ENCODE data around the gene MYOCOS. TPM values are rescaled to one million over a fixed set of nuclear protein-coding genes. Genes with fewer than 3 reads are reported as not detected.
"Not testable (repeated sequence)": the region's sequence is repeated elsewhere in the genome, so short reads cannot be mapped to it uniquely, and the experiment has no call there.

The MYOCOS gene, protein sequence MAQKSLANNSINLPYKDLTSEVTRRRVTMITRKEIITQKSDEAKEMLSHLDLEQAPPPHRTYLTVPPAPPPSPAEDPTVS
- under 0.01 TPM for total RNA-seq

DNA sequence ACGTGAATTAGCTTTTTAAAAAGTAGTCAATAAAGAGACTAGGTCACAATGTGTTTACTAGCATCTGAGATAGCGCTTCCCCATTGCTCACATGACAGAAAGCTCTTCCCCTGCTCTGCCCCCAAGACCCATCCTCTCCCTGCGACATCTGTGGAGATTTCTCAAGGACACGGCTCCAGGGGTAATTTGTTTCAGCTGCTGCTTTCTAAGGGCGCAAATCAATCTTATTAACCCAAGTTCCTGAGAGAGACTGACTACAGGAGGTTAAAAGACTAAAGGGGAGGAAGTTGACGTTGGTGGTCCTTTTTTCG, at the start of gene MYOCOS:
Gene MYOCOS, plus strand, starts transcription at position 92 of the 311 bp plus-strand sequence. CDS start 1,641 bp downstream, outside the sequence.
- DNase-seq (ENCODE audit: low read depth in 2 of 3, low spot score in 2 of 3) = no peak

DNA sequence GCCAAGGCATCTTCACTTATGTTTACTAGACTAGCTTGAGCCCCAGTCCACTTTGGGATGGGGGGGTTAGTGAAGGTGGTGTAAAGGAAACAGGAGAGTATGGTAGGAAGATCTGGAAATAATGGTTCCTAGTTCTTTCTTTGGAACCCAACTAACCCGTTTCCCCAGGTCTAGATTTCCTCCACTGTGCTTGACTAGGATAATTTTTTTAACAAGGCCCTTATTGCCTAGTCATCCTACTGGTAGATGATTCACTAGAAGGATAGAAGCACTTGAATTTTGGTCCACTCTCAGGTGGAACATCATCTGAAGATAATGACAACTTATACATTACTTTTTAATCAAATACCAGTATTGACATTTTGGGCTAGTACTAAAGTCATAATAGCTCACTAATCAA, 45.9 kb upstream of the MYOCOS start:
- DNase-seq (ENCODE audit: low read depth in 2 of 3, low spot score in 2 of 3) = no peak

DNA sequence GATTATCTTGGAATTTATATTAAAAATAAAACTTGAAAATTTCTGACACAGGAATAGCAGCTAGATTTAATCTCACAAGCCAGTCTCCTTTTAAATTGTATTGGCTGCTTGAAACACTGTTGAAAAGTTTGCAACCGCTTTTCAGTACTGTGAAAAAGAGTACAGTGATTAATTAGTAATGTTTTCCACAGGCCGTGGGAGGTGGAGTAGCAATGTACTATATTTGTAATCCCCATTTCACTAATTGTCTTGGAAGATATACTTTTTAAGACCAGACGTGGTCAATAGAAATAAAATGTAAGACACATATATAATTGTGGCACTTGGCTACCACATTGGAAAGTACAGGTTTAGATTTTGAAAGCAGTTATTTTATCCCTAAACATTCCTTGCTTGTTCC, 40.8 kb upstream of the MYOCOS start:
- no peak for DNase-seq (ENCODE audit: low read depth in 2 of 3, low spot score in 2 of 3)

DNA sequence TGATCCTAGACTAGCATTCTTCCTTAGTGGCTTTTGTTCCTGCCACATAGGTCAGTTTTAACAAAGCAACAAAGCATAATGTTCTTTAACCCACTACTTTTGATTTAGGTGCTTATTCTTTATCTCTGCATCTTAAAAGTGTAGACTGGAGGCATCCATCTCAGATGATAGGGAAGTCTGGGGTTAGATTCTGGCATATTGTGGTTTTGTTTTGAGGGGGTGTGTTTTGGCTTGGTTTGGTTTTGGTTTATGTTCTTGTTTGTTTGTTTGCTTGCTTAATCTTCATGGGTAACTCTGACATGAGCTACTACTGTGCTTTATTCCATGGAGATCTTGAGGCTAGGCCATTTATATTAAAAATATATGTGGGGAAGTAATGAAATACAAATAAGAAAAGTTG, 40.3 kb upstream of the MYOCOS start:
- peak in 1 of 3 donors; percentile 5 for DNase-seq (ENCODE audit: low read depth in 2 of 3, low spot score in 2 of 3)

DNA sequence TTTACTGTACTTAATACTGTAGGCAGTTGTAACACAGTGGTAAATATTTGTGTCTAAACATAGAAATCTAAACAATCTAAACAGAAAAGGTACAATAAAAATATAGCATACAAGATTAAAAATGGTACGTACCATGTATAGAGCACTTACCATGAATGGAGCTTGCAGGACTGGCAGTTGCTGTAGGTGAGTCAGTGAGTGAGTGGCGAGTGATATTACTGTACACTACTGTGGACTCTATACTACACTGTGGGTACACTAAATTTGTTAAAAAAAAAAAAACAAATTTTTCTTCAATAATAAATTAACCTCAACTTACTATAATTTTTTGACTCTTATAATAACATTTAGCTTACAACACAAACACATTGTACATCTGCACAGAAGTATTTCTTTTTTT, 39.5 kb upstream of the MYOCOS start:
- no peak for DNase-seq (ENCODE audit: low read depth in 2 of 3, low spot score in 2 of 3)

DNA sequence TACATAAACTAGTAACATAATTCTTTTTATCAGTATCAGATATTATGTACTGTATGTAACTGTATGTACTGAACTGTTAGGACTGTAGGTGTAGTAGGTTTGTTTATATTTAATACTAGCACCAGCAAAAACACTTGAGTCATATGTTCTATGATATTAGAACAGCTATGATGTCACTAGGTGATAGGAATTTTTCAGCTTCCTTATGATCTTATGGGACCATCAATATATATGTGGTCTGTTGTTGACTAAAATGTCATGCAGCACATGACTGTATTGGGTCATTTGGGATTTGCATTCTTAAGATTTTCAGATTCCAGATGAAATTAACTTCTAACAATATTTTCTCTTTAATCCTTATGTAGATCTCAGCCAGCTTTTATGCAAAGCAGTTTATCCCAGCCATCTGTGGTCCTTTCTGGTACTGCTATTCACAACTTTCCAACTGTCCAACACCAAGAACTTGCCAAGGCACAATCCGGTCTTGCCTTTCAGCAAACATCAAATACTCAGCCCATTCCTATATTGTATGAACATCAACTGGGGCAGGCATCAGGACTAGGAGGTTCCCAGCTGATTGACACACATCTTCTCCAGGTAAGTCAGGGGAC, 38.3 kb upstream of the MYOCOS start:
- no peak for DNase-seq (ENCODE audit: low read depth in 2 of 3, low spot score in 2 of 3)

DNA sequence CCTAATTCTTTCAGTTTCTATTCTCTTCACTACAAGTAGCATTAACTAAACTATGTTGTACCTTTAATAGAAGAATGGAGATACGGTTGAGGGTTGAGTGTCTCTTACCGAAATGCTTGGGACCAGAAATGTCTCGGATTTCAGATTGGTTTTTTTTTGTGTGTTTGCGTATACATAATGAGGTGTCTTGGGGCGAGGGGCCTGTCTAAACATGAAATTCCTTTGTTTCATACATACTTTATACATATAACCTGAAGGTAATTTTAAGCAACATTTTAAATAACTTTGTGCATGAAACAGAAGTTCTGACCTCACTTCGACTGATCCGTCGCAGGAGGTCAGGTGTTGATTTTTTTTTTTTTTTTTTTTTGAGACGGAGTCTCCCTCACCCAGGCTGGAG, 36.3 kb upstream of the MYOCOS start:
- no peak for DNase-seq (ENCODE audit: low read depth in 2 of 3, low spot score in 2 of 3)

DNA sequence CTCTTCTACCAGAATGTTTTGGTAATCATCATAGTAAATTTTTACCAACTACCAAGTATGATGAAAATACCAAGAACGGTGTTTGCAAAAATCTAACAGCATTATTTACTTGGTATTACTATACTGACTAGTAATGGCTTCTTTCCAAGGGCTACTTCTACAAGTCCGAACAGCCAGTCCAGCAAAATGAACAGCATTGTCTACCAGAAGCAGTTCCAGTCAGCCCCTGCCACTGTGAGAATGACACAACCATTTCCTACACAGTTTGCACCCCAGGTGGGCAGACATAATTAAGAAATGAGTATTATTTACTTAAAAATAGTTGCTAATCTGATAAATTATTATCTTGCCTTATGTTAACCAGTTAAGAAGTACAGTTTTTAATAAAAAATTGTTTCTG, 33.8 kb upstream of the MYOCOS start:
- no peak for DNase-seq (ENCODE audit: low read depth in 2 of 3, low spot score in 2 of 3)

DNA sequence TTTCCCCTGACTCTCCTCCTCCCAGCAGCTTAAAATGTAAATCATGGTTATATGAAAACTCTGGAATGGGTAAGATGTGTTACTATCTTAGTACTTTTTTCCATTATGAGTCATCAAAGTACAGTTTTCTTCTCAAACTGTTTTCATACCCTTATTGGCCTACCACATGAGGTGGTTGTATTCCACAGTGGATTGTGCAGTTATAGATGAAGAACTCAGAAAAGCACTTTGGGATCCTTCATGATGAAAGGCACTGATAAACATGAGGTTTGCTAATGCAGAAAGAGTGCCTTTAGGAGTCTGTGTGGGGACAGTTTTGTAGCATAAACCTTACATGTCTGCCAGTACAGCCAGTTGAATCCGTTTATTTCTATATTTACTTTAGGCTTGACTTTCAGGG, 32.0 kb upstream of the MYOCOS start:
- no peak for DNase-seq (ENCODE audit: low read depth in 2 of 3, low spot score in 2 of 3)

DNA sequence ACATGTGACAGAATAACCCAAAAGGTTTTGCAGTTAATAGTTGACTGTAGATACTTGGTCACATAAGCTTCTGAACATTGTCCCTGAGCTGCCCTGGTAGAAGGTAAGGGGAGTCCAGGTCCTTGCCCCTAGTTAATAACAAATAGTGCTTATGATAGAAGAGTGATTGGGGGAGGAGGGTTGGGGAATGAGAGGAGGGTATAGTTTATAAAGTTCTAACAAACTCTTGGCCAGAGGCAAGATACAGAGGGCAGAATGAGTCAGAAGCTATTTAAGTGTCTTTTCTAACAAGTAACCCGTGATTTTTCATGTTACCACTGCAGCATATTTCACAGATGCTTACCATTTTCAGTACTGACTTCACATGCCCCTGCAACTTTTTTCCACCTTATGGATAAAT, 26.7 kb upstream of the MYOCOS start:
- no peak for DNase-seq (ENCODE audit: low read depth in 2 of 3, low spot score in 2 of 3)

DNA sequence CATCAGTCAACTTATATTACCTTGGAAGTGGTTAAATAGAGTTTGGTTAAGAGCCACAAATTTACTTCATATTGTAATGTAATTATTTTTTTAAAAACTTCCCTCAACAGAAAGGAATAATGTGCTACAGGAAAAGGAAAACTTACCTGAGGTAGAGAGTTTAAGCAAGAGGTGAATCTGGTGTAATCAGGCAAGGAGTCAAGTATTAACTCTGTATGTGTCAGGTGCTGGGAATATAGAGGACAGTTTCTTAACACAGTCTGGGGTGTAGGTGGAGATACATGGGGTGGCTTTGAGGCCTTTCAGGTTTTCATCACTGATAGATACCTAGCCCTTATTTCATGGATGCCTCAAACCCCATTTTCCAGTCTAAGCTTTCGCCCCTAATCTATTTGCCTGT, 25.9 kb upstream of the MYOCOS start:
- no peak for DNase-seq (ENCODE audit: low read depth in 2 of 3, low spot score in 2 of 3)

DNA sequence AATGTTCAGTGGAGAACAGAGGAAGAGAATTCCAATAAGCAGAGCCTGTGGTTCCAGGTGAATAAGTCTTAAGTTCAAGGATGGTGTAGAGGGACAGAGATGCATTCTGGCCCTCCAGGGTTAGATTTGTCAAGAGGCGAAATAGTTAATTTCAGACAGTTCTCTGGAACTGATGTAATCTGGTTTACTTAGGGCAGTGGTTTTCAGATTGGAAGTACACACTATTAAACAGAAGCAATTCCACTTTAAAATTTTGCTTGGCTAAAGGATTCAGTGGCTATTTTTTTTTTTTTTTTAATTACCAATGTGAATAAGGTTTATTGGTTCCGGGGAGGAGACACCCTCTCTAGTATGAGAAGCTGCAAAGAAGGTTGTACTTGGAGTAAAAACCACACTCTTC, 25.3 kb upstream of the MYOCOS start:
- DNase-seq (ENCODE audit: low read depth in 2 of 3, low spot score in 2 of 3) = no peak

DNA sequence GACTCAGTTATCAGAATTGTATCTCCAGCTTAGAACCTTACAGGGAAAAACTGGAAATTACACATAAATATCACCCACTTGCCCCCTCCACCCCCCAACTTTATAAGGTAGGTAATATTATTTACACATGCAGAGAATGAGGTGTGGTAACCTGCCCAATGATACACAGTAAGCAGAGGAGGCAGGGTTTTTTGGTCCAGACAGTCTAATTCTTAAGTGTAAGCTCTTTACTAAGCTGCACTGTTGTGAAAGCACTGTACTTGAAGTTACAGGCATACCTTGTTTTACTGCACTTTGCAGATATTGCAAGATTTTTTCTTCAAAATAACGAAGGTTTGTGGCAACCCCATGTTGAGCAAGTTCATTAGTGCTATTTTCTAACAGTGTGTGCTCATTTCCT, 24.8 kb upstream of the MYOCOS start:
- DNase-seq (ENCODE audit: low read depth in 2 of 3, low spot score in 2 of 3) = no peak

DNA sequence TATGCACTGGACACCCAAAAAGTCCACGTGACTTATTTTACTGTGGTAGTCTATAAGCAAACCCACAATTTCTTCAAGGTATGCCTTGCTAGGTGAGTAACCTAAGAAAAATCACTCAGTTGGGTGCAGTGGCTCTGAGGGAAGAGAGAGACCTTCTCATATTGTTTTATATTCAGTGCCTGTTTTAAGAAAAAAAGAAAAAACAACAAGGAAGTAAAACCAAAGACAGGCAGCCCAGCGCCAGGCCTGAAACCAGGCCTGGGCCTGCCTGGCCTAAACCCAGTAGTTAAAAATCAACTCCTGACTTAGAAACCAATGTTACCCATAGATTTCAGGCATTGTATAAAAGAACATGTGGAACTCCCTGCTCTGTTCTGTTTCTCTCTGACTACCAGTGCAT, 21.7 kb upstream of the MYOCOS start:
- not testable (repeated sequence) for DNase-seq (ENCODE audit: low read depth in 2 of 3, low spot score in 2 of 3)

DNA sequence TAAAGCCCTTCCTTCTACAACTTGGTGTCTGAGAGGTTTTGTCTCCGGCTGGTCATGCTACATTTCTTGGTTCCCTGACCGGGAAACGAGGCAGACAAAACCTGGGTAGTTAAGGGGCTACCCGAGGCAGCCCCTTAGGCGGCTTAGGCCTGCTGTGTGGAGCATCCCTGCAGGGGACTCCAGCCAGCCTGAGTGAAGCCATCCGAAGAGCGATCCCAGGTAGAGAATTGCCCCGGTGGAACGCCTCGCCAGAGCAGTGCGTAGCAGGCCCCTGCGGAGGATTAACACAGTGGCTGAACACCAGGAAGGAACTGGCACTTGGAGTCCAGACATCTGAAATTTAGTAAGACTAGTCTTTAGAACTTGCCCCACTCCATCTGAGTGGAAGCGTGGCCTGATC, 21.2 kb upstream of the MYOCOS start:
- no peak for DNase-seq (ENCODE audit: low read depth in 2 of 3, low spot score in 2 of 3)

DNA sequence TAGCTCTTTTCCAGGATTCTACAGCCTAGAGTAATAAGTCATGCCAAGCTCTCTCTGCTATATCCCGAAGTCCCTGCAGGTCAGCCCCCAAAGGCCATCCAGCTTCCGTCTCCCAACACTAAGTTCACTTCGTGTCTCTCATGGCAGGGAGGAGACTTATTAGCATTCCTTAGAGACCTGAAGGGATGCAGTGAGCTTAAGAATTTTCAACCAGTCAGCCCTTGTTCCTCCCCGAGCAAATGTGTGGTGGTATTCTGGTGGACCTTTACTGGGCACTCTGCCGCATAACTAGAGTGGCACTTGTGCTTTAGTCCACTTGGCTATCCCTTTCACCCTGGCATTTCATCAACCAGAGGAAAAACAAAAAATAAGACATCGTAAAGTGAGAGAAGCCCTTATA, 19.0 kb upstream of the MYOCOS start:
- DNase-seq (ENCODE audit: low read depth in 2 of 3, low spot score in 2 of 3) = not testable (repeated sequence)

DNA sequence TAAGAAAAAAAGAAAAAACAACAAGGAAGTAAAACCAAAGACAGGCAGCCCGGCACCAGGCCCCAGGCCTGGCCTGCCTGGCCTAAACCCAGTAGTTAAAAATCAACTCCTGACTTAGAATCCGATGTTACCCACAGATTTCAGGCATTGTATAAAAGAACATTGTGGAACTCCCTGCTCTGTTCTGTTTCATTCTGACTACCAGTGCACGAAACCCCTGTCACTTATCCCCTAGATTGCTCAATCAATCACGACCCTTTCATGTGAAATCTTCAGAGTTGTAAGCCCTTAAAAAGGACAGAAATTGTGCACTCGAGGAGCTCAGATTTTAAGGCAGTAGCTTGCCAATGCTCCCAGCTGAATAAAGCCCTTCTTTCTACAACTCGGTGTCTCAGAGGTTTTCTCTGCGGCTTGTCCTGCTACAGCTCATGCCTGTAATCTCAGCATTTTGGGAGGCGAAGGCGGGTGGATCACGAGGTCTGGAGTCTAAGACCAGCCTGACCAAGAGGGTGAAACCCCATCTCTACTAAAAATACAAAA, 15.6 kb upstream of the MYOCOS start:
- DNase-seq (ENCODE audit: low read depth in 2 of 3, low spot score in 2 of 3) = no peak

DNA sequence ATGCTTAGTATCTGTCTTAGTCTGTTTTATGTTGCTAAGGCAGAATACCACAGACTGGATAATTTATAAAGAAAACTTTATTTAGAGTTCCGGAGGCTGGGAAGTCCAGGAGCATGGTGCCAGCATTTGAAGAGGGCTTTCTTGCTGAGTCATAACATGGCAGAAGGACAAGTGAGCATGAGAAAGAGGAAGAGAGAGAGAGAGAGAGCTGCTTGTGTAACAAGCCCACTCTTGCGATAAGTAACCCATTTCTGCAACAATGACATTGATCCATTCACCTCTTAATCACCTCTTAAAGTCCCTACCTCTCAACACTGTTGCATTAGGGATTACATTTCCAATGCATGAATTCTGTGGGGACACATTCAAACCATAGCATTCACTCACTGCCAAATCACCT, 11.7 kb upstream of the MYOCOS start:
- no peak for DNase-seq (ENCODE audit: low read depth in 2 of 3, low spot score in 2 of 3)

DNA sequence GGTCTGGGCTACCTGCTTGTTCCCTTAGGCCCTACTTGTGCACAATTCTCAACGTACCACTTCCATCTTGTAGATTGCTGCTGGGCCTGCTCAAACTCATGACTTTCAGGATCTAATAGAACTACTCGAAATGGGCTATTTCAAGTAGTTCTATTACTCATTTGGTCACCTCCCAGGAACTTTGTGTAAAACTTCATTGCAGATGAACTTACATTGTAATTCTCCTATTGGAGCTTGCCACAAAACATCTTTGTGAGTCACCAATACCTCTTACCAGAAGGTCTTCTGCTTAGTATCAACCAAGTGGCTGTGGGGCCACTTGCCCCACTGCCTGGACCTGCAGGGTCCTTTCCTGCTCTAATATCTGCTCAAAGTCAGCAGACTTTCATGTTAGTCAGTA, 10.7 kb upstream of the MYOCOS start:
- no peak for DNase-seq (ENCODE audit: low read depth in 2 of 3, low spot score in 2 of 3)

DNA sequence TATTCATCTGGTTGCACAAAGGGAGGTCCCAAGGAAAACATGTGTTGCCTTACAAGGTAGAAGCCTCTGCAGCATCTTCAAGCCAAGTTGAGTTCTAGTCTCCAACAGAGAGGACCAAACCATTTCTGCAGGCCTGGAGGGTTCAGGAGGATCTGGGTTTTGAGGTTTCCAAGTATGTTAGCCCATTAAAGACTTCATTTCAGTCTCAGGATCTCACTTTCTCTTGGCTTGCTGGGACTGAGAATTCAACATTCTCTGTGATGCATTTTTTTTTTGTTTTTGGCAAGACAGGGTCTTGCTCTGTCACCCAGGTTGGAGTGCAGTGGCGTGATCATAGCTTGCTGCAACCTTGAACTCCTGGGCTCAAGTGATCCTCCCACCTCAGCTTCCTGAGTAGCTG, 8.8 kb upstream of the MYOCOS start:
- DNase-seq (ENCODE audit: low read depth in 2 of 3, low spot score in 2 of 3) = no peak

DNA sequence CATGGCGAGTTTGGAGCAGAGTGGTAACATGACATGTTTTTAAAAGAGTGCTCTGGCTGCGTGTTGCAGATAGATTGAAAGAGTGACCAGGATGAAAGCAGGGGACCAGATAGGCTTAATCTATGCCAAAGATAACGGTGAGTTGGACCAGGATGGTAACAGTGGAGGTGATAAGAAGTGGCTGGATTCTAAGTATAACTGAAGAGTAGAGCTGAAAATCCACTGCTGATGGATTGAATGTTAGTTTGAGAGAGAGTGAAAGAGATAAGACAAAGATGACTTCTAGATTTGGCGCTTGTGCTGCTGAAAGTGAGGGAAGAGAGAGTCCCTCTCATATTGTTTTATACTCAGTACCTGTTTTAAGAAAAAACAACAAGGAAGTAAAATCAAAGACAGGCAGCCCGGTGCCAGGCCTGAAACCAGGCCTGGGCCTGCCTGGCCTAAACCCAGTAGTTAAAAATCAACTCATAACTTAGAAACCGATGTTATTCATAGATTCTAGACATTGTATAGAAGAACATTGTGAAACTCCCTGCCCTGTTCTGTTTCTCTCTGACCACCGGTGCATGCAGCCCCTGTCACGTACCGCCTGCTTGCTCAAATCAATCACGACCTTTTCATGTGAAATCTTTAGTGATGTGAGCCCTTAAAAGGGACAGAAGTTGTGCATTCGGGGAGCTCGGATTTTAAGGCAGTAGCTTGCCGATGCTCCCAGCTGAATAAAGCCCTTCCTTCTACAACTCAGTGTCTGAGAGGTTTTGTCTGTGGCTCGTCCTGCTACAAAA, 6.7 kb upstream of the MYOCOS start:
- not testable (repeated sequence) for DNase-seq (ENCODE audit: low read depth in 2 of 3, low spot score in 2 of 3)

DNA sequence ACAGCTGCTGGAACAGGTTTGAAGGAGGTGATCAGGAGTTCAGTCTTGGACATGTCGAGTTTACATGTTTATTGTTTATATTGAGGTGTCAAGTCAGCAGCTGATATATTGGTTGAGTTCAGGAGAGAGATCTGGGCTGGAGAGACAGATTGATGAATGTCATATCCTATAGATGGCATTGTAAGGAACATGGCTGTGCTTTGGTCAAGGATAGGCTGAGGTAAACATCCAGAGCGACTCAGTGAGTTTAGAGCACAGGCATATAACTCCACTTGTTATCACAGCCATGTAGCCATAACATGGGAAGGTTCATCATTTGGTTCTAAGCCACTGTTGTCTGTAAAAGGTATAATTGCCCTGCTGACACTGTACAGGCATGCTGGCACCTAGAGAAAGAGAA, 5.5 kb upstream of the MYOCOS start:
- DNase-seq (ENCODE audit: low read depth in 2 of 3, low spot score in 2 of 3) = no peak

Data from hematopoietic multipotent progenitor cell (in vitro differentiated cells).